DMS153 treated with DMSO at 0.1 percent for 48 hours (cell line): ENCODE measurements around the gene MYZAP.
A peak's percentile ranks its signal among the peaks of the same experiment; 100 is the strongest.

Source experiments
- DNase-seq: peaks from one replicate; lab custom pipeline; 2025; ENCODE audit not compliant: unreplicated experiment; lab: John Stamatoyannopoulos, UW

Gene MYZAP

DNA sequence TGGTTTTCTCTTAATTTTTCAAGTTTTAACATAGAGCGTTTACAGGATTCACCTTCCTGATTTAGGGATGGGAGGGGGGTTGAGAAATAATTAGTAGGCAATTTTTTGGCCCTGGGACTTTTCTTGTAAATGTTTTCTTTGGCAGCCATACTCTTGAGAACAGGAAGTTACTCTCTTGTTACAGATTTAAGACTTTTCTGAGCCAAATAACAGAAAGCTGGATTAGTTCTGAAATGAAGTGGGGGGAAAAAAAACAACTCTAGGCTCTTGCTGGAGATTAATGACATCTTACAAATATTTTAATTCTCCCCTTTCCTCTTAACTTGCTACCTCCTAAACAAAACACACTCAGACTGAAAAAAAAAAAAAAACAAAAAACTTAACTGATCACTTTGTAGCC, 101.0 kb downstream of the MYZAP start:
- no peak for DNase-seq

DNA sequence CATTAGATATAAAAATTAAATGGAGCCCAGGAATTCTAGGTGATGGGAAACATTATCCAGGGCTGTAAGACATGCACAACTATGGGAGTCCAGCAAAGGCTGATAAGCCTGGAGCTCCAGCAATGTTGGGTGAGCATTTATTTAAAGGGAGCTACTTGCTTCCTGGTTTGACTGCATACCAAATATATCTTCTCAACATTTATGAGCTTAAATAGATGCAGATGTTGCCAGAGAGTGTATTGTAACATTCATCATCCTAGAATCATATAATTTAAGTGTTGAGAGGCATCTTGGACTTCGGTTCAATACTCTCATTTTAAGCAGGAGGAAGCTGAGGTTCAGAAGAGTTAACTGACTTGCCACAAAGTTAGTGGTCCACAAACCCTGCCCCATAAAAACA, 102.6 kb downstream of the MYZAP start:
- no peak for DNase-seq

- peak; percentile 2 for DNase-seq
Measured at GRCh38 chr15:57696146-57696545, 104.4 kb downstream of the MYZAP start.

GRCh38 chr15:57697588-57697987, 105.9 kb downstream of the MYZAP start:
- no peak for DNase-seq

DNA sequence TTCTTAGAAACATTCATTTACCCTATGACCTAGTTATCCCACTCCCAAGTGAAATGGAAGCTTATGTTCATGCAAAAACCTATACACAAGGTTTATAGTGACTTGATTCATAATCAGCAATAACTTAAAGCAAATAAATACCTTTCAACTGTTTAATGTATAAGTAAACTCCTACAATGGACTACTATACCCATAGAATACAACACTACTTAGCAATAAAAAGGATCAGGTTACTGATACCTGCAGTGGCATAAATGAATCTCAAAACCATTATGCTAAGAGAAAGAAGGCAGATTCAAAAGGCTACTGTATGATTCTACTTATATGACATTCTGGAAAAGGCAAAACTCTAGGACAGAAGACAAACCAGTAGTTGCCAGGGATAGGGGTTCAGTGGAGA, 106.5 kb downstream of the MYZAP start:
- peak; percentile 11 for DNase-seq

DNA sequence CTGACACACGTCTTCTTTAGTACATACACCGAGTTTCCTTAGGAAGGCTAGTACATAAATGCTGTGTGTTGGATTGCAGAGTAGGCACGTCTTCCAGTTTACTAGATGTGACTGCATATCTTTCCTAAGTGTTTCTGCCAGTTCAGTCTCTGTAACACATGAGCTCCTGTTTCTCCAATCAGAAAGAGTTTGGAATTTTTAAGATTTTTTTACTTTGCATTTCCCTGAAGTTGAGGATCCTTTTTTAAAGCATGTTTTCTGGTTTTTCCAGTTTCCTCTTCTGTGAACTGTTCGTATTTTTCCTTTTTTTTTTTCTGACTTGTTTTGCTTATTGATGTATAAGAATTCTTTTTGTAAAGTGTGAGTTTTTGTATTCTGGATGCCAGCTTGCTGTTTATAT, 107.3 kb downstream of the MYZAP start:
- DNase-seq, result no peak

- no peak for DNase-seq
Measured at GRCh38 chr15:57703387-57703786, 111.7 kb downstream of the MYZAP start.

DNA sequence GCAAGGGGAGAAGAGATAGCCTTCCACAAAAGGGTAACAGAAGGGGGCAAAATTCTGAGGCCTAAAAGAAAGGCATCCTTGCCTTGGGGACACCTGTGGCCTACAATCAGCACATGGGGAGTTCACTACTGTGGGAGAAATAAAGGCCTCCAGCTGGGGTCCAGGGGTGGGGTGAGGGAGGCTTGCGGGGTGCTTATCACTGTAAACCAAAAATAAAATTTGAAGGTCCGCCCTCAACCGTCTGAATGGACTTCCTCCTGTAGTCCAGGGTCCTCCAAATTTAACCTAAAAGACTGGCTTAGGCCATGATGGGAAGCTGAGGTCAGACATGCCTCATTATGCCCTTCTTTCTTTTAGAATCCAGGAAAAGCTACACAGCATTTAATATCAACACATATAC, 112.7 kb downstream of the MYZAP start:
- DNase-seq, result no peak

GRCh38 chr15:57705746-57706404, 114.2 kb downstream of the MYZAP start:
- no peak for DNase-seq

DNA sequence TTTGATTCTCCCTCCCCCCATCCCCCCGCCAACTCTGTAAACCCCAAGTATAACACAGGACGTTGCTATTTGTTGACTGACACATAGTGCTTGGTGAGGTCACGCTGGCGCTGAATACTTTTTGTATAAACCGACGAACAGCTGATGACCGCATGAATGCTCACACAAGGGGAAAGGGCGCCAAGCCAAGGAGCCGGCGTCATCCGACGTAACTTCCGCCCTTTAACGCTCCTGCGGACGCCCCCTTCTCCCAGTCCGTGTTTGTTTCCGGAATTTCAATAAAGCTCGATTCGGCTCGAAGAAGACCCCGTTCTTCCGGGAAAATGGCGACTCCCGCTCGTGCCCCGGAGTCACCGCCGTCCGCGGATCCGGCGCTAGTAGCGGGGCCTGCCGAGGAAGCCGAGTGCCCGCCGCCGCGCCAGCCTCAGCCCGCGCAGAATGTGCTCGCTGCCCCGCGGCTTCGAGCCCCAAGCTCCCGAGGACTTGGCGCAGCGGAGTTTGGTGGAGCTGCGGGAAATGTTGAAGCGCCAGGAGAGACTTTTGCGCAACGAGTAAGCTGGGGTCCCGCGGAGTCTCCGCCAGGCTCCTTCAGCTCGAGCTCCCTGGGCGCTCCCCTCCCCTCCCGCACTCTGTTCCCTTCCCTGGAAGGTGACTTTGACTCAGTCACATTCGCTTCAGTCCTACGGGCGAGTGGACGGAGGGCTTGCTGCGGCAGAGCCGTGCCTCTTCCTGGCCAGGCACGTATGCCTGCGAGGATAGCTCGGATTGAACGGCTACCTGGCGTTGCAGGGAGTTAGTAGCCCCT, 114.9 kb downstream of the MYZAP start, which contains the start of gene POLR2M:
Gene POLR2M (plus strand): TSS at position 310 of the 805 bp plus-strand sequence. CDS start 129 bp downstream, at position 439.
- peak; percentile 83 for DNase-seq

GRCh38 chr15:57708047-57708446, 116.3 kb downstream of the MYZAP start:
- no peak for DNase-seq

GRCh38 chr15:57718309-57718708, 126.6 kb downstream of the MYZAP start:
- DNase-seq, result no peak

DNA sequence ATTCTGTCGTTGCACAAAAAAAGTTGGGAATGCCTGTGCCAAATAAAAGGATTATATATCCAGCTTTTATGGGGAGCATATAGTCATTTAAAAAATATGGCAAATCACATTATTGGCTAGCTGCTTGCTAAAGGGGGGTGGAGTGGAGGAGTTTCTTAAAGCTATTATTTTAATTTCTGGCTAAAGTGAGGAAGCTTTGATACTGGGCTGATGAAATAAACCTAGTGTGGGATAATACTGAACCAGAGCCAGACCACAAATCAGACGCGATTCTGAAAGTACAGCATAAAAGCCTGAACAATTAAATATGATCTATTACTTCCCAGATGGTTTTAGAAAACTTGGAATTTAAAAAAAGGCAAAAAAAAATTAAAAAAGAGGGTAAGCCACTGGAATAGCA, 129.2 kb downstream of the MYZAP start:
- DNase-seq, result no peak

DNA sequence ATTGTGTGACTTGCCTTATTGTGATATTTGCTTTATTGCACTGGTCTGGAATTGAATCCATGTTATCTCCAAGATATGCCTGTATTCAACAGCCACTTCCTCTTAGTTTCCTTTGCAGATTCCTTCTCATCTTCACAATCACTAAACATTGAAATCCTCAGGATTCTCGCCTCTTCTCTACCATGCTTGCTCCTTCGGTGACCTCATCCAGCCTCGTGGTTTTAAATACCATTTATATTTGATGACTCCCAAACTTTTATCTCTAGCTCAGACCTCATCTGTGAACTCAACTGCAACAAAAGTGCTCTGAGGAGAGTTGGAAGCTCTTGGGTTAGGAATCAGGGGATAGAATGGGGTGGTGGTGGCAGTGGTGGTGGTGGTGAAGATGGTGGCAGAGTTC, 134.7 kb downstream of the MYZAP start:
- DNase-seq, result no peak

- no peak for DNase-seq
Measured at GRCh38 chr15:57727031-57727430, 135.3 kb downstream of the MYZAP start.

DNA sequence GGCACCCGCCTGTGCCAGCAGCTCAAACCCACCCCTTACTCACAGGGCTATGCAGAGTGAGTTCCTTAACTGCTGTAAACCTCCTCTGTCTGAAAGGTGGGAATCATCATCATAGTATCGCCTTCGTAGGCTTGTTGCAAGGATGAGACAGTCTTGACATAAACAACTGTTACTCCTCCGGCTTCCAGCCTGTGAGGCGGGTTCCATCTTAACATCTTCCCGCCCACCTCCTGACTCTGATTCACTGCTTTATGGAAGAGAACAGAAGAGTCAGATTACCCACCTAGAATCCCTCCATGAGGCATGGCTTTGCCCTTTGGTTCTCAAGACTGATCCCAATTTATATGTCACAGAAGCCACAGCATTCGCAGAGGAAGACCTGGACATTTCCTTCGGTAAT, 136.7 kb downstream of the MYZAP start:
- DNase-seq, result no peak

- no peak for DNase-seq
Measured at GRCh38 chr15:57730876-57731275, 139.2 kb downstream of the MYZAP start.

GRCh38 chr15:57731530-57732103, 139.9 kb downstream of the MYZAP start:
- DNase-seq, result no peak

DNA sequence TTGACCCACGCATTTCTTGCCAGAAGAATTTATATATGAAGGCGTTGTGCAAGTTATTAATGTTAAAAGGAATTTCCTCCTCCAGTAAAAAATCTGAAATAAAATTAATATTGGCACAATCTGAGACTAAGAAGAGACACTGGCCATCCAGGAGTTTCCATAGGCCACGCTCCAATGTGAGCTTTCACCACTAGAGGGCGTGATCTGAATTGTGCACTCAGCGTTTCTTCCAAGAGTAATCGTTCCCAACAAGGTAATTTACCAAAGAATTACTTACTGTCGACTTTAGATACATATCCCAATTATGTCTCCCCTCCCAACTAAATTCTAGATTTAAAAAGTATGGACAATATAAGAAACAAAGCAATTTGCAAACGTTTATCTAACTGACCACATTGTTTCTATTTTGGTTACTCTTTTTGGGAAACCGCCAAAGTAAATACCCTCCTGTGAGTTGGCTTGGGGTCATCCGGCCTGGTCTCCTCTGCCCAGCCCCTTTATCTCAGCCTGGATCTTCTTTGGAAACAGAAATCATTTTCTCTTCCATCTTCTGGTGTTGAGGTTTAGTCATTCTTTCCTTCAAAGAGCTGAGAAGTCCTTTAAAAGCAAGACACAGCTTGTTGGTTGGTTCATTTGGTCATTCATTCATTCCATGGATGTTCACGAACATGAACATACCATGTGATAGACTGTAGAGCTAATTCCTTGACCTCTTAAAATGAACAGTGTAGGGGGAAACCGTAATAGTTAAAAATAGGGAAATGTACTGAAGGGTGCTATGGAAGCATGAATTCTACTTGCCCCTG, 141.0 kb downstream of the MYZAP start:
- DNase-seq, result peak; percentile 8

DNA sequence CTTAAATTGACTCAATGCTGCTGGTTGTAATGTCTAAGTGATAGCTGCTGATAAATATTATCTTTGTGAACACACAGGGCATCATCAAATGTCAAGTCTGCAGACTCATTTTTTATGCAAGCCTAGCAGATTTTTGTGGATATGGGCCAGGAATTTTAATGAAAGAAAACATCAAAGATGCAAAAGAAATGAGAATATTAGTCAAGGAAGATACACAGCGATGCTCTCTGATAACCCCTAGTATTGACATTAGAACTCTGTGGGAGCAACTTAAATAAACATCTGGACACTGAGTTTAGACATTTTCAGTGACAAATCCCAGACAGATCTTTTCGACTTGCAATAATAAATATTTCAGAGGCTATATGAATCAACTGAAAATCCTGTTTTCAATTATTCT, 143.2 kb downstream of the MYZAP start:
- DNase-seq, result no peak
